HepG2 (cell line): Measurements from ENCODE around the gene MRPS7. TPM values are rescaled to one million over a fixed set of nuclear protein-coding genes. Genes with fewer than 3 reads are reported as not detected.

Experiments
- CBX2 ChIP-seq, 2 experiments: fragments of 200-600 bp in 1 of 2; sonication (generic); formaldehyde crosslinking in 1 of 2; IDR thresholded peaks; 2 replicates each; pipeline versions ENCODE4 v1.7.0 to v1.8.1; 2018 to 2022; ENCODE audit warnings: low read depth in 2 of 2, low read length in 1 of 2, mild to moderate bottlenecking in 1 of 2, missing genetic modification reagents in 1 of 2
- DPF2 ChIP-seq: sonication (generic); formaldehyde crosslinking; IDR thresholded peaks from 2 replicates; pipeline ENCODE4 v1.4.0; 2020; ENCODE audit warnings: mild to moderate bottlenecking, low read depth, missing genetic modification reagents, borderline replicate concordance
- GATAD1 ChIP-seq: IDR thresholded peaks from 2 replicates; pipeline ENCODE4 v1.6.1; 2016; ENCODE audit warnings: missing genetic modification reagents, missing compliant biosample characterization
- GLI4 ChIP-seq: sonication (generic); formaldehyde crosslinking; IDR thresholded peaks from 2 replicates; pipeline ENCODE4 v1.5.1; 2020; ENCODE audit warnings: missing genetic modification reagents, mild to moderate bottlenecking, moderate library complexity, borderline replicate concordance
- HDAC6 ChIP-seq: fragments of 200-600 bp; sonication (generic); IDR thresholded peaks from 2 replicates; pipeline ENCODE4 v1.7.0; 2017; ENCODE audit warnings: mild to moderate bottlenecking, antibody characterized with exemption, low read length, low read depth
- KLF9 ChIP-seq: IDR thresholded peaks from 2 replicates; pipeline ENCODE4 v1.6.1; 2016; ENCODE audit warnings: low read depth
- NBN ChIP-seq: fragments of 450-650 bp; conservative IDR thresholded peaks from 2 replicates; pipeline ENCODE4 v1.6.1; 2017
- RNF2 ChIP-seq: fragments of 450-650 bp; conservative IDR thresholded peaks from 2 replicates; pipeline ENCODE4 v1.6.1; 2016; ENCODE audit warnings: low read depth
- TGIF2 ChIP-seq: IDR thresholded peaks from 2 replicates; pipeline ENCODE4 v1.6.1; 2016; ENCODE audit warnings: control low read depth, missing compliant biosample characterization
- polyA plus RNA-seq, 8 experiments: library from polyadenylated mRNA; depleted of rRNA in 3 of 8; stranded (reverse) in 7 of 8; unstranded in 1 of 8; fragments of >200 nt; fragmentation: Illumina TruSeq in 4 of 8; extraction: Trizol in 4 of 8; gene quantifications; 2 replicates each; pipeline versions ENCODE4 v1.2.1 to v1.2.3, GENCODE V29; 2011 to 2016; ENCODE audit warnings: low read depth in 4 of 8, missing spikeins in 1 of 8, mixed read lengths in 1 of 8; ENCODE audit not compliant: insufficient read depth in 1 of 8
- total RNA-seq, 5 experiments: library from RNA; depleted of rRNA; stranded (reverse); fragments of >200 nt; fragmentation: Illumina TruSeq; extraction: Trizol; gene quantifications; 2 replicates each; pipeline ENCODE4 v1.2.3, GENCODE V29; 2016; ENCODE audit warnings: low read depth in 1 of 5
- TF ChIP-seq, protein P1 (sequence below), 2 experiments: sonication (generic) in 1 of 2; formaldehyde crosslinking in 1 of 2; IDR thresholded peaks; 2 replicates each; pipeline versions ENCODE4 v1.4.0 to v1.6.1; 2016 to 2020; ENCODE audit warnings: borderline replicate concordance in 1 of 2, low read depth in 1 of 2, mild to moderate bottlenecking in 1 of 2, missing genetic modification reagents in 1 of 2
- TF ChIP-seq, protein P2 (sequence below): sonication (generic); formaldehyde crosslinking; IDR thresholded peaks from 2 replicates; pipeline ENCODE4 v1.4.0; 2020; ENCODE audit warnings: mild to moderate bottlenecking, missing genetic modification reagents, borderline replicate concordance
- TF ChIP-seq, protein P3 (sequence below): sonication (generic); formaldehyde crosslinking; IDR thresholded peaks from 2 replicates; pipeline ENCODE4 v1.5.1; 2020; ENCODE audit warnings: mild to moderate bottlenecking, missing genetic modification reagents, borderline replicate concordance
- TF ChIP-seq, protein P4 (sequence below): sonication (generic); formaldehyde crosslinking; IDR thresholded peaks from 2 replicates; pipeline ENCODE4 v1.8.0; 2022; ENCODE audit warnings: mild to moderate bottlenecking, missing genetic modification reagents, moderate library complexity

The MRPS7 gene
- total and polyA plus RNA-seq, 2 of the 13 experiments (the other 11 are each of a cell fraction or from before 2014, with no cell fraction given), result 97.0 to 162 TPM

DNA sequence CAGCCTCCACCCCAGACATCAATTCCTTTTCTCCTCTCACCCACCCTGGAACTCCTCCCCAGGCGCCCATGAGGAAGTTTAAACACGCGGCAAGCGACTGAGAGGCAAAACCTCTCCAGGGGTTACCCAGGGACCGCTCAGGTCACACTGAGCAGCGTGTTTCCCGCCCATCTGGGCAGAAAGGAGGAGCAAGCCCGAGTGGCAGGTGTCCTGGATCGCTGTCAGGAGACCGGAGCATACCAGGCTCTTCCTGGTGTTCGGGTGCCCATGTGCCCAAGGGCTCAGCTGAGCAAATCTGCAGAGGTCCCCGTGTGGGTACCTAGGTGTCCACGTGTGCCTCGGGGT is 27.1 kb downstream of the MRPS7 start (continued):
- TF ChIP-seq NBN (no peak), RNF2 (no peak), TGIF2 (CRISPR knock-in tag) (peak; percentile 83), GLI4 (CRISPR knock-in tag) (0 out of 2 replicates have a peak, but pooled peaks have one; percentile 68), DPF2 (CRISPR knock-in tag) (0 out of 2 replicates have a peak, but pooled peaks have one; percentile 10), CBX2 (IDR thresholded peaks at IDR 0.05; ENCODE audit: low read depth, low read length) (no peak), CBX2 (CRISPR knock-in tag; IDR thresholded peaks at IDR 0.05; ENCODE audit: low read depth) (0 out of 2 replicates have a peak, but pooled peaks have one; percentile 29), KLF9 (CRISPR knock-in tag) (no peak), HDAC6 (no peak), GATAD1 (CRISPR knock-in tag) (no peak)
- TF ChIP-seq, protein P1, sequence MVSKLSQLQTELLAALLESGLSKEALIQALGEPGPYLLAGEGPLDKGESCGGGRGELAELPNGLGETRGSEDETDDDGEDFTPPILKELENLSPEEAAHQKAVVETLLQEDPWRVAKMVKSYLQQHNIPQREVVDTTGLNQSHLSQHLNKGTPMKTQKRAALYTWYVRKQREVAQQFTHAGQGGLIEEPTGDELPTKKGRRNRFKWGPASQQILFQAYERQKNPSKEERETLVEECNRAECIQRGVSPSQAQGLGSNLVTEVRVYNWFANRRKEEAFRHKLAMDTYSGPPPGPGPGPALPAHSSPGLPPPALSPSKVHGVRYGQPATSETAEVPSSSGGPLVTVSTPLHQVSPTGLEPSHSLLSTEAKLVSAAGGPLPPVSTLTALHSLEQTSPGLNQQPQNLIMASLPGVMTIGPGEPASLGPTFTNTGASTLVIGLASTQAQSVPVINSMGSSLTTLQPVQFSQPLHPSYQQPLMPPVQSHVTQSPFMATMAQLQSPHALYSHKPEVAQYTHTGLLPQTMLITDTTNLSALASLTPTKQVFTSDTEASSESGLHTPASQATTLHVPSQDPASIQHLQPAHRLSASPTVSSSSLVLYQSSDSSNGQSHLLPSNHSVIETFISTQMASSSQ (IDR thresholded peaks at IDR 0.05; ENCODE audit: low read depth), result no peak
- TF ChIP-seq, protein P1 (CRISPR knock-in tag; IDR thresholded peaks at IDR 0.05; ENCODE audit: borderline replicate concordance), result no peak
- TF ChIP-seq, protein P2, sequence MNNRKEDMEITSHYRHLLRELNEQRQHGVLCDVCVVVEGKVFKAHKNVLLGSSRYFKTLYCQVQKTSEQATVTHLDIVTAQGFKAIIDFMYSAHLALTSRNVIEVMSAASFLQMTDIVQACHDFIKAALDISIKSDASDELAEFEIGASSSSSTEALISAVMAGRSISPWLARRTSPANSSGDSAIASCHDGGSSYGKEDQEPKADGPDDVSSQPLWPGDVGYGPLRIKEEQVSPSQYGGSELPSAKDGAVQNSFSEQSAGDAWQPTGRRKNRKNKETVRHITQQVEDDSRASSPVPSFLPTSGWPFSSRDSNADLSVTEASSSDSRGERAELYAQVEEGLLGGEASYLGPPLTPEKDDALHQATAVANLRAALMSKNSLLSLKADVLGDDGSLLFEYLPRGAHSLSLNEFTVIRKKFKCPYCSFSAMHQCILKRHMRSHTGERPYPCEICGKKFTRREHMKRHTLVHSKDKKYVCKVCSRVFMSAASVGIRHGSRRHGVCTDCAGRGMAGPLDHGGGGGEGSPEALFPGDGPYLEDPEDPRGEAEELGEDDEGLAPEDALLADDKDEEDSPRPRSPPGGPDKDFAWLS (CRISPR knock-in tag), result no peak
- TF ChIP-seq, protein P3, sequence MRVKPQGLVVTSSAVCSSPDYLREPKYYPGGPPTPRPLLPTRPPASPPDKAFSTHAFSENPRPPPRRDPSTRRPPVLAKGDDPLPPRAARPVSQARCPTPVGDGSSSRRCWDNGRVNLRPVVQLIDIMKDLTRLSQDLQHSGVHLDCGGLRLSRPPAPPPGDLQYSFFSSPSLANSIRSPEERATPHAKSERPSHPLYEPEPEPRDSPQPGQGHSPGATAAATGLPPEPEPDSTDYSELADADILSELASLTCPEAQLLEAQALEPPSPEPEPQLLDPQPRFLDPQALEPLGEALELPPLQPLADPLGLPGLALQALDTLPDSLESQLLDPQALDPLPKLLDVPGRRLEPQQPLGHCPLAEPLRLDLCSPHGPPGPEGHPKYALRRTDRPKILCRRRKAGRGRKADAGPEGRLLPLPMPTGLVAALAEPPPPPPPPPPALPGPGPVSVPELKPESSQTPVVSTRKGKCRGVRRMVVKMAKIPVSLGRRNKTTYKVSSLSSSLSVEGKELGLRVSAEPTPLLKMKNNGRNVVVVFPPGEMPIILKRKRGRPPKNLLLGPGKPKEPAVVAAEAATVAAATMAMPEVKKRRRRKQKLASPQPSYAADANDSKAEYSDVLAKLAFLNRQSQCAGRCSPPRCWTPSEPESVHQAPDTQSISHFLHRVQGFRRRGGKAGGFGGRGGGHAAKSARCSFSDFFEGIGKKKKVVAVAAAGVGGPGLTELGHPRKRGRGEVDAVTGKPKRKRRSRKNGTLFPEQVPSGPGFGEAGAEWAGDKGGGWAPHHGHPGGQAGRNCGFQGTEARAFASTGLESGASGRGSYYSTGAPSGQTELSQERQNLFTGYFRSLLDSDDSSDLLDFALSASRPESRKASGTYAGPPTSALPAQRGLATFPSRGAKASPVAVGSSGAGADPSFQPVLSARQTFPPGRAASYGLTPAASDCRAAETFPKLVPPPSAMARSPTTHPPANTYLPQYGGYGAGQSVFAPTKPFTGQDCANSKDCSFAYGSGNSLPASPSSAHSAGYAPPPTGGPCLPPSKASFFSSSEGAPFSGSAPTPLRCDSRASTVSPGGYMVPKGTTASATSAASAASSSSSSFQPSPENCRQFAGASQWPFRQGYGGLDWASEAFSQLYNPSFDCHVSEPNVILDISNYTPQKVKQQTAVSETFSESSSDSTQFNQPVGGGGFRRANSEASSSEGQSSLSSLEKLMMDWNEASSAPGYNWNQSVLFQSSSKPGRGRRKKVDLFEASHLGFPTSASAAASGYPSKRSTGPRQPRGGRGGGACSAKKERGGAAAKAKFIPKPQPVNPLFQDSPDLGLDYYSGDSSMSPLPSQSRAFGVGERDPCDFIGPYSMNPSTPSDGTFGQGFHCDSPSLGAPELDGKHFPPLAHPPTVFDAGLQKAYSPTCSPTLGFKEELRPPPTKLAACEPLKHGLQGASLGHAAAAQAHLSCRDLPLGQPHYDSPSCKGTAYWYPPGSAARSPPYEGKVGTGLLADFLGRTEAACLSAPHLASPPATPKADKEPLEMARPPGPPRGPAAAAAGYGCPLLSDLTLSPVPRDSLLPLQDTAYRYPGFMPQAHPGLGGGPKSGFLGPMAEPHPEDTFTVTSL (CRISPR knock-in tag), result 0 out of 2 replicates have a peak, but pooled peaks have one; percentile 12
- TF ChIP-seq, protein P4, sequence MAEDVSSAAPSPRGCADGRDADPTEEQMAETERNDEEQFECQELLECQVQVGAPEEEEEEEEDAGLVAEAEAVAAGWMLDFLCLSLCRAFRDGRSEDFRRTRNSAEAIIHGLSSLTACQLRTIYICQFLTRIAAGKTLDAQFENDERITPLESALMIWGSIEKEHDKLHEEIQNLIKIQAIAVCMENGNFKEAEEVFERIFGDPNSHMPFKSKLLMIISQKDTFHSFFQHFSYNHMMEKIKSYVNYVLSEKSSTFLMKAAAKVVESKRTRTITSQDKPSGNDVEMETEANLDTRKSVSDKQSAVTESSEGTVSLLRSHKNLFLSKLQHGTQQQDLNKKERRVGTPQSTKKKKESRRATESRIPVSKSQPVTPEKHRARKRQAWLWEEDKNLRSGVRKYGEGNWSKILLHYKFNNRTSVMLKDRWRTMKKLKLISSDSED (CRISPR knock-in tag), result no peak
